ENCODE data around the gene PCDHGC5.

Gene PCDHGC5

GRCh38 chr5:141508798-141509611 is 20.1 kb downstream of the PCDHGC5 start:
- no peak for TF ChIP-seq CTCF (IDR thresholded peaks at IDR 0.05; ENCODE audit: low read depth, low read length)
- DNase-seq (ENCODE audit: extremely low read depth, low read depth): peak; percentile 96

DNA sequence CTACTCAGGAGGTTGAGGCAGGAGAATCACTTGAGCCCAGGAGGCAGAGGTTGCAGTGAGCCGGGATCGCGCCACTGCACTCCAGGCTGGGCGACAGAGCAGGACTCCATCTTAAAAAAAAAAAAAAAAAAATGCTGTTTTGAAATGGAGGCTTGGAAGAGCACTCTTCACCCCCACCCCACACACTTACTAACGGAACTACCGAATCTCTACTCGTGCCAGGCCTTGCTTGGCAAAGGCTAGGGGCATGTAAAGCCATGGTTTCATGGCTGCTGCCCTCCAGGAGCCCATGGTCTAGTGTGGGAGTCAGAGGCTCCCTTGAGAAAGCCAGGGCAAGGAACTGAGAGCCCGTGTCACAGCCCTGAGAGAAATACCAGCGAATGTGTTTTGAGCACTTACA is 21.3 kb downstream of the PCDHGC5 start:
- DNase-seq (ENCODE audit: extremely low read depth, low read depth): no peak
- TF ChIP-seq CTCF (IDR thresholded peaks at IDR 0.05; ENCODE audit: low read depth, low read length): no peak

- TF ChIP-seq CTCF (IDR thresholded peaks at IDR 0.05; ENCODE audit: low read depth, low read length): no peak
Measured at GRCh38 chr5:141510850-141511601, 22.1 kb downstream of the PCDHGC5 start.

GRCh38 chr5:141511771-141512325 is 23.0 kb downstream of the PCDHGC5 start:
- TF ChIP-seq CTCF (IDR thresholded peaks at IDR 0.05; ENCODE audit: low read depth, low read length): no peak
- DNase-seq (ENCODE audit: extremely low read depth, low read depth): no peak

More at GRCh38 chr5:141510850-141511601, 22.1 kb downstream of the PCDHGC5 start:
- DNase-seq (ENCODE audit: extremely low read depth, low read depth): no peak

- no peak for DNase-seq (ENCODE audit: extremely low read depth, low read depth)
- peak; percentile 74 for TF ChIP-seq CTCF (IDR thresholded peaks at IDR 0.05; ENCODE audit: low read depth, low read length)
Measured at GRCh38 chr5:141512390-141512910, 23.6 kb downstream of the PCDHGC5 start.

DNA sequence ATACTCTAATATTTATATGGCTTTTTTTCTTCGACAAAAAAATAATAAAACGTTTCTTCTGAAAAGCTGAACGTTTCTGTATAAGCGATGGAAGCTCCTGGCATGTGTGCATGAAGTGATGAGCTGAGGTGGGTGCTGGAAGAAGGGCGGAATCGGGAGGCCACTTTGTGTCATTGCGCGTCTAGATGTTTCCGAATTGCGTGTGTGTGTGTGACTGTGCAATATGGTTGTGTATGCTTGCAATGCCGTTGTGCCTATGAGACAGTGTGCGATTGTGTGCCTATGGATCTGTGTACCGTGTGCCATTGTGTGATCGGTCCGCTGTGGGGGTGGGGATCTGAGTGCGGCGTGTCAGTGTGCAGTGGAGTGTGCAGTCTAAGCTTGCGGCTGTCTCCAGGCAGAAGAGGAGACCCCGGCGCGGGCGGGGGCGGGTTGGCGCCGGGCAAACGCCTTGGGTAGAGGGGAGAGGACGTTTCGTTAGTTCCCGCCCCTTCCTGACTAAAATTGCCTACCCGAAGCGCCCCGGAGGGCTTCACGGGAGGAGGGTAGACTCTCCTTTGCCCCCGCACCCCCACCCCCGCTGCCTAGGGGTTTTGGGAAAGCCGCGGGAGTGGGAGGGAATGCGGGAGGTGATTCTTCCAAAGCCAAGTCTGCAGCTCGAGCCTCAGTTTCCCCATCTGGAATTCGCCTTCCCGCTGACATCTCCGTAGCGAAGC is 24.2 kb downstream of the PCDHGC5 start:
- DNase-seq (ENCODE audit: extremely low read depth, low read depth): no peak
- no peak for TF ChIP-seq CTCF (IDR thresholded peaks at IDR 0.05; ENCODE audit: low read depth, low read length)
